Measurements from ENCODE around the gene PTPRF.

The PTPRF gene

DNA sequence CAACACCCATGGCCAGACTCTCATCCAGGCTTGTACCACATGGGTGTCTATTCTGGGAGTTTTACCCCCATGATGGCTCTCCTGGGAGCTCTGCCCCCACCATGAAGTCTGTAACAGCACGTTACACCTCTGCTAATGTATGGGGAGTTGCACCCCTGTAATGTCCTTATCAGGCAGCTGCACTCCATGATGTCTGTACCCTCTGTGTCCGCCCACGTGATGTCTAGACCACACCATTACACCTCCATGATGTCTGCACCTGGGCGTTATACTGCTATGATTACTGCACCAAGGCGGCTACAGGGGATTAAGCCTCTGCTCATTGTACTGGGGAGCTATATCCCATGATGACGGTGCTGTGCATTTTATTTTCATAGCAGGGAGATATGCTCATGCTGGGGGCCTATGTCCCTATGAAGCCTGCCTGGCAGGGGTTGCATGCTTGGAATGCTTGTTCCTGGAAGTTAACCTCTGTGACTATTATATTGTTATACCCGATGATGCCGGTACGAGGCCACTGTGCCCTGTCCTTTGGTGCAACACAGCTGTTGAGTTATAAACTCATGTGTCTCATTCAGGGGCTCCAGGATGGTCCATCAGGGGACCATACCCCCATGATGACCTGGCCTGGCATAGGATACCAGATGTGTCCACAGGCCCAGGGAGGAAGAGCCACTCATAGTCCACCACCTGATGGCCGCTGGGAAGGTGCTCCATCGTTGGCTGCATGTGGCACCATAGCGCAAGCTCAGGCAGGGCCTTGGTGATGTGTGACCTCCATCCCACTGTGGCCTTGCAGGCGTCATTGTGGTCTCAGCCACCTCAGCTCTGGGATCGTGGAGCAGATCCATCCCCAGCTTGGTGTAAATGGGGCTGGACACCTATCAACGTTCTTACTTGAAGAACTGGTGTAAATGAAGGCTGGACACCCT lies 12.1 kb downstream of the PTPRF start:
- no peaks in the 10 kb centered on the region for H3K79me2 ChIP-seq (ENCODE audit: insufficient read depth, low read length)
- no peaks in the 10 kb centered on the region for H3F3A ChIP-seq (ENCODE audit: insufficient read depth)
- no peak for TF ChIP-seq EZH2phosphoT487 (conservative IDR thresholded peaks at IDR 0.05; ENCODE audit: low read length)
- TF ChIP-seq, protein P1, sequence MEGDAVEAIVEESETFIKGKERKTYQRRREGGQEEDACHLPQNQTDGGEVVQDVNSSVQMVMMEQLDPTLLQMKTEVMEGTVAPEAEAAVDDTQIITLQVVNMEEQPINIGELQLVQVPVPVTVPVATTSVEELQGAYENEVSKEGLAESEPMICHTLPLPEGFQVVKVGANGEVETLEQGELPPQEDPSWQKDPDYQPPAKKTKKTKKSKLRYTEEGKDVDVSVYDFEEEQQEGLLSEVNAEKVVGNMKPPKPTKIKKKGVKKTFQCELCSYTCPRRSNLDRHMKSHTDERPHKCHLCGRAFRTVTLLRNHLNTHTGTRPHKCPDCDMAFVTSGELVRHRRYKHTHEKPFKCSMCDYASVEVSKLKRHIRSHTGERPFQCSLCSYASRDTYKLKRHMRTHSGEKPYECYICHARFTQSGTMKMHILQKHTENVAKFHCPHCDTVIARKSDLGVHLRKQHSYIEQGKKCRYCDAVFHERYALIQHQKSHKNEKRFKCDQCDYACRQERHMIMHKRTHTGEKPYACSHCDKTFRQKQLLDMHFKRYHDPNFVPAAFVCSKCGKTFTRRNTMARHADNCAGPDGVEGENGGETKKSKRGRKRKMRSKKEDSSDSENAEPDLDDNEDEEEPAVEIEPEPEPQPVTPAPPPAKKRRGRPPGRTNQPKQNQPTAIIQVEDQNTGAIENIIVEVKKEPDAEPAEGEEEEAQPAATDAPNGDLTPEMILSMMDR (IDR thresholded peaks at IDR 0.05; ENCODE audit: insufficient read depth, low read length, poor library complexity, severe bottlenecking), result no peak
- H3K27ac ChIP-seq (ENCODE audit: low read depth, low read length), result no peak overlapping the region
- H4K20me1 ChIP-seq (ENCODE audit: low read depth, low read length), result no peaks in the 10 kb centered on the region
- H3K9me3 ChIP-seq (ENCODE audit: insufficient read depth, low read length), result no peaks in the 10 kb centered on the region
- no peaks in the 10 kb centered on the region for H3K27me3 ChIP-seq (ENCODE audit: low read length)
- no peak overlapping the region for H3K9ac ChIP-seq (ENCODE audit: low read length)
- no peaks in the 10 kb centered on the region for H3K36me3 ChIP-seq (ENCODE audit: low read length)
- H2AFZ ChIP-seq (ENCODE audit: low read depth, low read length, severe bottlenecking), result no peak overlapping the region
- no peak overlapping the region for H3K4me2 ChIP-seq (ENCODE audit: low read depth, low read length, poor library complexity, severe bottlenecking)
- H3K9me2 ChIP-seq (replicated peaks; ENCODE audit: insufficient read depth, low read length), result no peaks in the 10 kb centered on the region
- no peak overlapping the region for H3K4me3 ChIP-seq (ENCODE audit: insufficient read depth, low read length, poor library complexity, severe bottlenecking)

DNA sequence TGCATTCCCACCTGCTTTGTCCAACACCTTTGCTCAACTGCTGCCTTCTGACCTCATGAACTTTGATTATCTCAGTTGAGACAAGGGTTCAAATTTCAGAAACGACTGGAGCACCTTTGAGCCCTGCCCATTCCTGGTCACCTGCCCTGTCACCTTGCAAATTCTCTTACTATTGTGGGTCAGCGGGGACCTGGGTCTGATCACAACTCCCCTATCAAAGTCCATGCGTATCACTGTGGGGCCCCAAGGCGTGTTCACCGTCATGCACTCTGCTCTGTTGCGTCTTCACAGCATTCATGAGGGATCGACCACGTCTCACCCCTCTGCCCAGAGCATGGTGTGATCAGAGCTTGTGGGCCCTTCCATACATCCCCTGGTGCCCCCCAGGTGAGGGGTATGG lies 12.9 kb downstream of the PTPRF start:
- Histone ChIP-seq H4K20me1 (ENCODE audit: low read depth, low read length) (no peaks in the 10 kb centered on the region), H3K36me3 (ENCODE audit: low read length) (no peaks in the 10 kb centered on the region)

DNA sequence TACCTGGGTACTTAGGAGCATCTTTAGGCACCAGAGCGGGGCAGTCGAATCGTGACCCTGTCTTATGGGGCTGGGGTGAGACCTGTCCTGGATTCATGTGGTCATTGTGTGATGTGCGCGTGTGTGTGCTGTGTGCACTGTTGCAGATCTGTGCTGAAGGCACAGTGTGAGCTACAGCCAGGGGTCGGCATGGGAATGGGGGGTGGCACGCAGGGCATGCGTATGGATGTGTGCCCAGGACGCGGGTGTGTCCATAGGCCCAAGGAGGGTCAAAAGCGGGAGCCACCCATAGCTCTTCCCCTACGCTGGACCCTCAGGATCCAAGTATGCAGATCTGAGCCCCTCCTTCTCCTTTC lies 14.6 kb downstream of the PTPRF start:
- no peak overlapping the region for H3K9ac ChIP-seq (ENCODE audit: low read length)
- no peak overlapping the region for H3K27ac ChIP-seq (ENCODE audit: low read depth, low read length)
- no peaks in the 10 kb centered on the region for H3K9me2 ChIP-seq (replicated peaks; ENCODE audit: insufficient read depth, low read length)
- H3K4me3 ChIP-seq (ENCODE audit: insufficient read depth, low read length, poor library complexity, severe bottlenecking), result no peak overlapping the region
- H3K36me3 ChIP-seq (ENCODE audit: low read length), result no peaks in the 10 kb centered on the region
- no peak overlapping the region for H3K4me2 ChIP-seq (ENCODE audit: low read depth, low read length, poor library complexity, severe bottlenecking)
- no peaks in the 10 kb centered on the region for H3K9me3 ChIP-seq (ENCODE audit: insufficient read depth, low read length)
- no peaks in the 10 kb centered on the region for H3F3A ChIP-seq (ENCODE audit: insufficient read depth)
- no peak for TF ChIP-seq EZH2phosphoT487 (conservative IDR thresholded peaks at IDR 0.05; ENCODE audit: low read length)
- TF ChIP-seq, protein P1 (IDR thresholded peaks at IDR 0.05; ENCODE audit: insufficient read depth, low read length, poor library complexity, severe bottlenecking), result no peak
- no peaks in the 10 kb centered on the region for H3K27me3 ChIP-seq (ENCODE audit: low read length)
- H4K20me1 ChIP-seq (ENCODE audit: low read depth, low read length), result no peaks in the 10 kb centered on the region
- H2AFZ ChIP-seq (ENCODE audit: low read depth, low read length, severe bottlenecking), result no peak overlapping the region
- no peaks in the 10 kb centered on the region for H3K79me2 ChIP-seq (ENCODE audit: insufficient read depth, low read length)

More for the DNA sequence above, 12.9 kb downstream of the PTPRF start:
- no peaks in the 10 kb centered on the region for H3K9me2 ChIP-seq (replicated peaks; ENCODE audit: insufficient read depth, low read length)
- H3F3A ChIP-seq (ENCODE audit: insufficient read depth), result no peaks in the 10 kb centered on the region
- no peak overlapping the region for H3K4me2 ChIP-seq (ENCODE audit: low read depth, low read length, poor library complexity, severe bottlenecking)
- no peaks in the 10 kb centered on the region for H3K9me3 ChIP-seq (ENCODE audit: insufficient read depth, low read length)
- no peak overlapping the region for H3K4me3 ChIP-seq (ENCODE audit: insufficient read depth, low read length, poor library complexity, severe bottlenecking)
- TF ChIP-seq, protein P1 (IDR thresholded peaks at IDR 0.05; ENCODE audit: insufficient read depth, low read length, poor library complexity, severe bottlenecking), result no peak
- no peak for TF ChIP-seq EZH2phosphoT487 (conservative IDR thresholded peaks at IDR 0.05; ENCODE audit: low read length)
- no peak overlapping the region for H2AFZ ChIP-seq (ENCODE audit: low read depth, low read length, severe bottlenecking)
- H3K27me3 ChIP-seq (ENCODE audit: low read length), result no peaks in the 10 kb centered on the region
- H3K79me2 ChIP-seq (ENCODE audit: insufficient read depth, low read length), result no peaks in the 10 kb centered on the region
- H3K27ac ChIP-seq (ENCODE audit: low read depth, low read length), result no peak overlapping the region
- H3K9ac ChIP-seq (ENCODE audit: low read length), result no peak overlapping the region
